Smooth muscle cell (in vitro differentiated cells): Measurements from ENCODE around the gene TMEM74B. TPM values are rescaled to one million over a fixed set of nuclear protein-coding genes. Genes with fewer than 3 reads are reported as not detected.

Experiments used
- DNase-seq: peaks from one replicate; lab custom pipeline; 2025; ENCODE audit not compliant: unreplicated experiment; lab: John Stamatoyannopoulos, UW
- H2AFZ ChIP-seq: fragments of 200-600 bp; sonication (generic); 2 replicates; pipeline ENCODE4 v1.6.0; 2016; ENCODE audit warnings: antibody characterized with exemption, low read depth, mild to moderate bottlenecking
- H3F3A ChIP-seq: fragments of 200-600 bp; sonication (generic); 2 replicates; pipeline ENCODE4 v1.6.0; 2017; ENCODE audit warnings: antibody characterized with exemption, low read depth
- H3K27ac ChIP-seq: fragments of 200-600 bp; sonication (generic); 2 replicates; pipeline ENCODE4 v1.5.1; 2016; ENCODE audit warnings: low read depth, mild to moderate bottlenecking
- H3K27me3 ChIP-seq: fragments of 200-600 bp; sonication (generic); 2 replicates; pipeline ENCODE4 v1.6.1; 2016; ENCODE audit warnings: low read depth, mild to moderate bottlenecking
- H3K36me3 ChIP-seq: fragments of 200-600 bp; sonication (generic); 2 replicates; pipeline ENCODE4 v1.5.1; 2016; ENCODE audit warnings: low read depth
- H3K4me1 ChIP-seq: fragments of 200-600 bp; sonication (generic); 2 replicates; pipeline ENCODE4 v1.5.1; 2016; ENCODE audit warnings: low read depth
- H3K4me2 ChIP-seq: fragments of 200-600 bp; sonication (generic); 2 replicates; pipeline ENCODE4 v1.6.0; 2016; ENCODE audit warnings: mild to moderate bottlenecking
- H3K4me3 ChIP-seq: fragments of 200-600 bp; sonication (generic); 2 replicates; pipeline ENCODE4 v1.5.1; 2016; ENCODE audit warnings: mild to moderate bottlenecking
- H3K79me2 ChIP-seq: fragments of 200-600 bp; sonication (generic); 2 replicates; pipeline ENCODE4 v1.6.0; 2016; ENCODE audit warnings: low read depth, mild to moderate bottlenecking
- H3K9ac ChIP-seq: fragments of 200-600 bp; sonication (generic); 2 replicates; pipeline ENCODE4 v1.6.0; 2016; ENCODE audit warnings: low read depth
- H3K9me3 ChIP-seq: fragments of 200-600 bp; sonication (generic); replicated peaks from 2 replicates; pipeline ENCODE4 v1.5.1; 2016; ENCODE audit warnings: low read depth
- H4K20me1 ChIP-seq: fragments of 200-600 bp; sonication (generic); 2 replicates; pipeline ENCODE4 v1.6.0; 2016; ENCODE audit warnings: low read depth
- CTCF ChIP-seq: fragments of 200-600 bp; sonication (generic); IDR thresholded peaks from 2 replicates; pipeline ENCODE4 v1.5.1; 2017; ENCODE audit warnings: borderline replicate concordance, mild to moderate bottlenecking, antibody characterized with exemption; ENCODE audit not compliant: insufficient read depth, poor library complexity, severe bottlenecking
- WGBS: methylation state at CpG from one replicate; pipeline ENCODE4 v1.1.7; 2016; ENCODE audit warnings: low lambda C conversion rate; 5-methylcytosine and 5-hydroxymethylcytosine counted together
- polyA plus RNA-seq: library from polyadenylated mRNA; unstranded; fragments of >200 nt; fragmentation: Nextera tagmentation; extraction: Ambion mirVana; gene quantifications from 2 replicates; pipeline ENCODE4 v1.2.1, GENCODE V29; 2016
- total RNA-seq: library from RNA; depleted of rRNA; stranded (reverse); fragments of >200 nt; gene quantifications from 2 replicates; pipeline ENCODE4 v1.2.3, GENCODE V29; 2014

TMEM74B gene
- total and polyA plus RNA-seq, 2 experiments from 2014 or later = 0.94 TPM; not detected in 1

GRCh38 chr20:1204113-1204512 lies 19.3 kb upstream of the TMEM74B start:
- H3F3A ChIP-seq = no peaks in the 10 kb centered on the region
- H2AFZ ChIP-seq = no peak overlapping the region
- no peak overlapping the region for H3K27ac ChIP-seq
- no peaks in the 10 kb centered on the region for H3K79me2 ChIP-seq
- 89% methylated on average over 5 of the region's 5 CpGs for WGBS
- H3K36me3 ChIP-seq = no peaks in the 10 kb centered on the region
- H3K4me1 ChIP-seq = no peaks in the 10 kb centered on the region
- TF ChIP-seq CTCF = no peak
- H4K20me1 ChIP-seq = no peaks in the 10 kb centered on the region
- H3K9me3 ChIP-seq = no peaks in the 10 kb centered on the region
- H3K27me3 ChIP-seq = peaks cover 9% of the 10 kb centered on the region
- no peak overlapping the region for H3K9ac ChIP-seq
- no peak for DNase-seq
- H3K4me3 ChIP-seq = no peak overlapping the region
- no peak overlapping the region for H3K4me2 ChIP-seq

DNA sequence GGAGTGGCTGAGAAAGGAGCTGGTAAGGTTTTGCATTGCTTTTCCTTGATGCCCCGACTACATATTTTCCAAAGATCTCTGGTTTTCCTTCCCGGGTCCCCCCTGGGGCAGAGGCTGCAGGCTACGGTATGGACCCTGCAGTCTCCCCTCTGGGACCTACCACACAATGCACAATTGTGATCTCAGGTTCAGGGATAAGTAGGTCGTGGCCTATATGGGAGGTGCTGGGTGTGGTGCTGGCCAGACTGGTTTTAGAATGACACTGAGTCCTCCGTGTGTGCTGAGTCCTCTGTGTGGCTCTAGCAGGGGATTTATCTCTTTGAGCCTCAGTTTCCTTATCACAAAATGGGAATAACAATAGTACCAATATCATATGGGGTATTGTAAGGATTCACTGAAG lies 18.8 kb upstream of the TMEM74B start:
- H3K36me3 ChIP-seq = no peaks in the 10 kb centered on the region
- no peak for TF ChIP-seq CTCF
- no peak overlapping the region for H3K27ac ChIP-seq
- H4K20me1 ChIP-seq = no peaks in the 10 kb centered on the region
- H3K4me2 ChIP-seq = no peak overlapping the region
- peaks cover 5% of the 10 kb centered on the region for H3K27me3 ChIP-seq
- no peaks in the 10 kb centered on the region for H3K79me2 ChIP-seq
- H3F3A ChIP-seq = no peaks in the 10 kb centered on the region
- H3K9ac ChIP-seq = no peak overlapping the region
- DNase-seq = no peak
- H3K4me1 ChIP-seq = no peaks in the 10 kb centered on the region
- WGBS = 80% methylated on average over 5 of the region's 5 CpGs
- H2AFZ ChIP-seq = no peak overlapping the region
- no peak overlapping the region for H3K4me3 ChIP-seq
- H3K9me3 ChIP-seq = no peaks in the 10 kb centered on the region

DNA sequence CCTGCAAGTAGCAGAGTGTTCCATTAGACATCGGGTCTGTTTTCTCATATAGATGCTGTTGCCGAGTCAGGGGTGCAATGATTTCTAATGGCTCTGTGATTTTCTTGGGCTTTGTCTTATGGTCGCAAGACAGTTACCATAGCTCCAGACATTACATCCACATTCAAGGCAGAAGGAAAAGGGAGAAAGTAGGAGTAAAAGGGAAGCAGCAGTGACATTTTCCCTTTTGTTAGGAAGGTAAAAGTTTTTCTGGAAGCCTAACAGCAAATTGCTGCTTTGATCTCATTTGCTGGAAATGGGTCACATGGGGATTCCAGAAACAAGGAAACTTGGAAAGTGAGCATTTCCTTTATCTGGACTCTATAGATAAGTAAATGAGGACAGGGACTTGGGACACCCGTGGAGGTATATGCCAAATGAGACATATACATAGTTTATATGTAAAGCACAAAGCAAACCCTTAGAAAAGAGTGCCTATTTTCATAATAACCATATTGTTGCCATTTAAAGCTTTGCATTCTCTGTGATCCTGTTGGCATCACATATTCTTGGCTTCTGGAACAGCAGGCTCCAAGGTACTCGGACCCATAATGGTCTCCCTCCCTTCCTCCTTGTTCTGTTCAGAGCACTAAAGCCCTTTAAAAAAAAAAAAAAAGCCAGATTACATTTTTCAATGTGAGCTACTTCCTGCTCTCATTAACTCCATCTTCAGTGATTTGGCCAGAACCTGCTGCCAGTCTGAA lies 18.2 kb upstream of the TMEM74B start, which contains the start of gene C20orf202:
Gene C20orf202, plus strand, starts transcription at position 693 of the 743 bp plus-strand sequence. CDS start 132 bp downstream, outside the sequence.
- Histone ChIP-seq H3K27me3 (no peaks in the 10 kb centered on the region), H3K27ac (no peak within 1 kb of the TSS), H3K4me1 (no peaks in the 10 kb centered on the region), H4K20me1 (no peaks in the 10 kb centered on the region), H3F3A (no peaks in the 10 kb centered on the region), H3K9me3 (no peaks in the 10 kb centered on the region), H3K4me3 (no peak within 1 kb of the TSS), H3K79me2 (no peaks in the 10 kb centered on the region), H3K9ac (no peak within 1 kb of the TSS), H3K36me3 (no peaks in the 10 kb centered on the region), H3K4me2 (no peak within 1 kb of the TSS), H2AFZ (no peak within 1 kb of the TSS)
- no peak for TF ChIP-seq CTCF
- WGBS = 92% methylated on average over 5 of the region's 5 CpGs
- no peak for DNase-seq

- Histone ChIP-seq H3K36me3 (no peaks in the 10 kb centered on the region), H3K79me2 (no peaks in the 10 kb centered on the region), H3K9ac (no peak overlapping the region), H3K9me3 (no peaks in the 10 kb centered on the region), H3K4me2 (no peak overlapping the region), H3F3A (no peaks in the 10 kb centered on the region), H2AFZ (no peak overlapping the region), H3K4me1 (no peaks in the 10 kb centered on the region), H3K27me3 (peaks cover 5% of the 10 kb centered on the region), H4K20me1 (no peaks in the 10 kb centered on the region), H3K27ac (no peak overlapping the region), H3K4me3 (no peak overlapping the region)
- no peak for TF ChIP-seq CTCF
- no peak for DNase-seq
- WGBS = 95% methylated on average over 1 of the region's 1 CpG
Measured at GRCh38 chr20:1199964-1200363, 15.2 kb upstream of the TMEM74B start.
